ENCODE results near the gene SND1.

Gene SND1

DNA sequence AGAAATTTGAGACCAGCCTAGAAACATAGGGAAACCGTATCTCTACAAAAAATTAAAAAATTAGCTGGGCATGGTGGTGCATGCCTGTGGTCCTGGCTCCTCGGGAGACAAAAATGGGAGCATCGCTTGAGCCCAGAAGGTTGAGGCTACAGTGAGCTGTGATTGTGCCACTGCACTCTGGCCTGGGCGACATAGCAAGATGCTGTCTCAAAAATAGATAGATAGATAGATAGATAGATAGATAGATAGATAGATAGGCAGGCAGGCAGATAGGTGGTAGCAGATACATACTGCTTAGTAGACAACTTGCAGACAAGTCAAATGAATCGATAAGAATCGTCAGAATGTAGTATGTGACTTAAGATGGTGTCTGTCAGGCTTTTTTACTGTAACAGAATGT, 106.9 kb downstream of the SND1 start:
- Histone ChIP-seq H3K4me3 (ENCODE audit: low read depth, low read length) (no peak overlapping the region), H3K27ac (no peak overlapping the region), H3K27me3 (replicated peaks) (no peaks in the 10 kb centered on the region), H3K36me3 (replicated peaks) (no peaks in the 10 kb centered on the region)
- in situ Hi-C loops (cut with HindIII; ENCODE audit: low pct_ligation_motif_present, low sequenced_read_pairs), result no loop called here
- DNase-seq, result no peak
- TF ChIP-seq, protein P1, sequence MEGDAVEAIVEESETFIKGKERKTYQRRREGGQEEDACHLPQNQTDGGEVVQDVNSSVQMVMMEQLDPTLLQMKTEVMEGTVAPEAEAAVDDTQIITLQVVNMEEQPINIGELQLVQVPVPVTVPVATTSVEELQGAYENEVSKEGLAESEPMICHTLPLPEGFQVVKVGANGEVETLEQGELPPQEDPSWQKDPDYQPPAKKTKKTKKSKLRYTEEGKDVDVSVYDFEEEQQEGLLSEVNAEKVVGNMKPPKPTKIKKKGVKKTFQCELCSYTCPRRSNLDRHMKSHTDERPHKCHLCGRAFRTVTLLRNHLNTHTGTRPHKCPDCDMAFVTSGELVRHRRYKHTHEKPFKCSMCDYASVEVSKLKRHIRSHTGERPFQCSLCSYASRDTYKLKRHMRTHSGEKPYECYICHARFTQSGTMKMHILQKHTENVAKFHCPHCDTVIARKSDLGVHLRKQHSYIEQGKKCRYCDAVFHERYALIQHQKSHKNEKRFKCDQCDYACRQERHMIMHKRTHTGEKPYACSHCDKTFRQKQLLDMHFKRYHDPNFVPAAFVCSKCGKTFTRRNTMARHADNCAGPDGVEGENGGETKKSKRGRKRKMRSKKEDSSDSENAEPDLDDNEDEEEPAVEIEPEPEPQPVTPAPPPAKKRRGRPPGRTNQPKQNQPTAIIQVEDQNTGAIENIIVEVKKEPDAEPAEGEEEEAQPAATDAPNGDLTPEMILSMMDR (IDR thresholded peaks at IDR 0.05; ENCODE audit: low read depth, low read length, missing control alignments), result no peak

DNA sequence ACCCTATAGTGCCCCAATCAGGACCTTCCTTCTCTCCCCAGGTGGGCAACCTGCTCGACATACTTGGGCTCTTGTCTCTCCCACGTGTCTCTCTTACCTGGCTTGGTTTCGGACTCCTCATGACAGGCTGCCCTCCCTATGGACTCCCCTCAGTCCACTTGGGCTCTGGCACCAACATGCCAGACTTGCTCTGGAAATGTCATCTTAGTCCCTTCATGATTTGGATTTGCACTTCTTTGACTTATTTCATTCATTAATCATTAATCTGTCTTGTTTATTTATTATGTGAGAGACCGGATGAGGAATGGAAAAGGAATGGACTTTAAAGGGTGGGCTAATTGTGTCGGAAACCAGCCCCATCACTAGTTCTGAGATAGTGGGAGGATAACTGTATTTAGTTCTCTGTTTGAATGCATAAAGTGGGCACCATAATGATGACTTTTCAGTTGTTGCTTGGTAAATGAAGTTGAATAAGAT, 108.0 kb downstream of the SND1 start:
- H3K4me3 ChIP-seq (ENCODE audit: low read depth, low read length), result no peak overlapping the region
- no peak overlapping the region for H3K27ac ChIP-seq
- no peaks in the 10 kb centered on the region for H3K27me3 ChIP-seq (replicated peaks)
- TF ChIP-seq, protein P1 (IDR thresholded peaks at IDR 0.05; ENCODE audit: low read depth, low read length, missing control alignments), result no peak
- H3K36me3 ChIP-seq (replicated peaks), result no peaks in the 10 kb centered on the region
- no peak for DNase-seq
- in situ Hi-C loops (cut with HindIII; ENCODE audit: low pct_ligation_motif_present, low sequenced_read_pairs), result no loop called here

DNA sequence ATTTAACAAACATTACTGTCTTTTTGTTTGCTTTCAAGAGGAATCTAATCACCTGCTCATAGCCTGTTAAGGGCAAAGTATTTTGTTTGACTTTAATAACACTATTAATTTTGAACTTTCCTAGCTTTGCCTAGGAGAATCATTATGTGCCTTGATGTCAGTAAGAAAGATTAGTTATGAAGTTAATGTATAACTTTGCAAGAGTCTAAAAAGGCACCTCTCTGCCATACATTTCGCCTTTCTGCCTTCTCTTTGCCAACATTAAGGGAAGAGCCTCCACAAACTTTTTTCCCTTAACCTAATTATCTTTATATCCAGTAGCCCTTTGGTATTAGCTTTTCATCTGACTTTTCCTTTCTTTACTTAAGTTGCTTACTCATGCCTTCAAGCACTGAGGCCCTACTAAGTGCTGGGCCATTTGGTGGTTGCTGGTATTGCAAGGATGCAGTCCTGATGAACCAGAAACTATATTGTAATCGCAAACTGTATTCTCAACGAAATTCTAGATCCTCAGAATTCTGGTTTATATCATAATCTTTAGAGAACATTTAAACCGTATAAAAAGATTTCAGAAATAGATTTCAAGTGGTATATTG, 108.5 kb downstream of the SND1 start:
- DNase-seq, result no peak
- no peak overlapping the region for H3K4me3 ChIP-seq (ENCODE audit: low read depth, low read length)
- no peaks in the 10 kb centered on the region for H3K36me3 ChIP-seq (replicated peaks)
- no peak overlapping the region for H3K27ac ChIP-seq
- in situ Hi-C loops (cut with HindIII; ENCODE audit: low pct_ligation_motif_present, low sequenced_read_pairs), result no loop called here
- TF ChIP-seq, protein P1 (IDR thresholded peaks at IDR 0.05; ENCODE audit: low read depth, low read length, missing control alignments), result no peak
- no peaks in the 10 kb centered on the region for H3K27me3 ChIP-seq (replicated peaks)

DNA sequence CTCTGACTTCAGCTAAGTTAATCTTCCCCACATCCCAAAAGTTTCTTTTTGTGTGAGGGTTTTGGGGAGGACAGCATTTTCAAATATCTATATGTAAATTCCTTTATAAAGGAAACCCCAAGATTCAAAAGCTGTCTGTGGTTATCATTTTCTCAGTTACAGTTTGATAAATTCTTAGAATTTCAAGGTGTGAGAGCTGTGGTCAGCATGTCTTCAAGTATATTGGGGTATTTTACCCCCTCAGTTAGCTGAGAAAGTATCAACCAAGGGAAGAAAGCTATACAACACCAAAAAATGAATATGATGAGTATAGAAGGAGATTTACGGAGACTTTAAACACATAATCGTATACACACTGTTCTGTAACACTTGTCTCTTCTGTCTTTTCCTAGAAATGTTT, 109.2 kb downstream of the SND1 start:
- in situ Hi-C loops (cut with HindIII; ENCODE audit: low pct_ligation_motif_present, low sequenced_read_pairs), result no loop called here

DNA sequence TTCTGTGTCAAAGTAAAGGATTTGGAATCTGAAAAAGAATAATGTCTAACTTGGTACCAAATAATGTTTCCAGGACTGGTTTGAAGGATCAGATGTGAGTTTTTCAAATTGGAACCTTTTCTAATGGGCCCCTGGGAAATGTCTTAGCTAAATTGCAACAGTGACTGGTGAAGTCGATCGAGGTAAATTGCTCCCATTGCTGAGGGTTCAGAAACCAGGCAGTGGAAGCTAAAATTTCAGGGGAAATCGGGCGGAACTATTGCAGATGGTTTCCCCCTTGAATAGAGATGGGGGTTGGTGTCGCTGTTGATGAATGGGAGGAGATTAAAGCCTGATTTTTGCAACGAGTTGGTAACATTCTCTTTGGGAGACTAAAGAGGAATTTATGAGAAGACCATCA, 112.7 kb downstream of the SND1 start:
- in situ Hi-C loops (cut with HindIII; ENCODE audit: low pct_ligation_motif_present, low sequenced_read_pairs), result no loop called here
- no peak overlapping the region for H3K27ac ChIP-seq
- TF ChIP-seq, protein P1 (IDR thresholded peaks at IDR 0.05; ENCODE audit: low read depth, low read length, missing control alignments), result no peak
- H3K36me3 ChIP-seq (replicated peaks), result no peaks in the 10 kb centered on the region
- no peak overlapping the region for H3K4me3 ChIP-seq (ENCODE audit: low read depth, low read length)
- no peak for DNase-seq
- H3K27me3 ChIP-seq (replicated peaks), result no peaks in the 10 kb centered on the region

More for the DNA sequence above, 109.2 kb downstream of the SND1 start:
- no peak for DNase-seq
- no peaks in the 10 kb centered on the region for H3K27me3 ChIP-seq (replicated peaks)
- no peak overlapping the region for H3K27ac ChIP-seq
- no peak overlapping the region for H3K4me3 ChIP-seq (ENCODE audit: low read depth, low read length)
- TF ChIP-seq, protein P1 (IDR thresholded peaks at IDR 0.05; ENCODE audit: low read depth, low read length, missing control alignments), result no peak
- no peaks in the 10 kb centered on the region for H3K36me3 ChIP-seq (replicated peaks)

DNA sequence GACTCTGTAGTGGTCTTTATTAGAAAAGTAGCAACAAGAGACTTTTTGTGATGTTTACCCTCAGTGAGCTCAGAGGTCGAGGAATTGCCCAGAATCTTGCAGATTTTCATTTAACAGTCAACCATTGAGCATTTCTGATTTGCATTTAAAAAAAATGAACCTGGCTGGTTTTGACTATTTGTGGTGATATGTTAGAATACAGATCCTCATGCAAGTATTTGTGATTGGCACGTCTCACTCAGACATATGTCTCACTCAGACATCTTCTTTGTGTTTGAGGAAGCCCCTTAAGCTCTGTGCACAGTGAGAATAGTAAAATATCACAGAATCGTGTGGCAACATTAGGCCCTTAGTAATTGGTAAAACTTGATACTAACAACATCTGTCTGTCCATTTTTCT, 113.2 kb downstream of the SND1 start:
- Histone ChIP-seq H3K36me3 (replicated peaks) (no peaks in the 10 kb centered on the region), H3K27ac (no peak overlapping the region), H3K27me3 (replicated peaks) (no peaks in the 10 kb centered on the region), H3K4me3 (ENCODE audit: low read depth, low read length) (no peak overlapping the region)
- no peak for DNase-seq
- in situ Hi-C loops (cut with HindIII; ENCODE audit: low pct_ligation_motif_present, low sequenced_read_pairs), result no loop called here
- TF ChIP-seq, protein P1 (IDR thresholded peaks at IDR 0.05; ENCODE audit: low read depth, low read length, missing control alignments), result no peak
